Measurements from ENCODE around the gene AARS2.

Gene AARS2

GRCh38 chr6:44298864-44299263 is 14.3 kb downstream of the AARS2 start:
- no peaks in the 10 kb centered on the region for H3K79me1 ChIP-seq (ENCODE audit: low read length)
- no peak overlapping the region for H3K56ac ChIP-seq (ENCODE audit: low read length)
- no peak overlapping the region for H2BK15ac ChIP-seq (replicated peaks; ENCODE audit: low read depth)
- H2BK5ac ChIP-seq (ENCODE audit: low read length): no peak overlapping the region
- no peak overlapping the region for H3K4me3 ChIP-seq (ENCODE audit: low read length)
- no peak overlapping the region for H3K23ac ChIP-seq (ENCODE audit: low read length)
- H3K4me1 ChIP-seq (ENCODE audit: control insufficient read depth, low read depth, low read length): no peaks in the 10 kb centered on the region
- no peak for DNase-seq
- no peak overlapping the region for H3K18ac ChIP-seq (ENCODE audit: low read length)
- H3K27ac ChIP-seq (ENCODE audit: low read depth, low read length): no peak overlapping the region
- peaks cover 5% of the 10 kb centered on the region for H3K27me3 ChIP-seq (ENCODE audit: insufficient read depth, low read length, poor library complexity)
- H3K9ac ChIP-seq (ENCODE audit: low read length): no peak overlapping the region
- H3K36me3 ChIP-seq (ENCODE audit: control insufficient read depth, insufficient read depth, low read length): peaks cover 19% of the 10 kb centered on the region
- no peak overlapping the region for H3K4me2 ChIP-seq (ENCODE audit: low read length)
- H2BK120ac ChIP-seq (ENCODE audit: low read depth, low read length): no peak overlapping the region
- H3K4ac ChIP-seq (ENCODE audit: low read depth, low read length): no peak overlapping the region
- H4K8ac ChIP-seq (ENCODE audit: low read depth, low read length): no peak overlapping the region
- H3K79me2 ChIP-seq (ENCODE audit: control insufficient read depth, insufficient read depth, low read length): no peaks in the 10 kb centered on the region
- H2AK5ac ChIP-seq (ENCODE audit: low read length): no peak overlapping the region
- H4K5ac ChIP-seq (ENCODE audit: low read length): no peak overlapping the region
- no CpG with 5 or more reads among the region's 3 CpGs for WGBS (ENCODE audit: extremely low coverage, insufficient coverage, low lambda C conversion rate)

GRCh38 chr6:44298055-44298803 is 14.9 kb downstream of the AARS2 start:
- peaks cover 5% of the 10 kb centered on the region for H3K27me3 ChIP-seq (ENCODE audit: insufficient read depth, low read length, poor library complexity)
- peak overlapping the region; percentile 71 for H3K9ac ChIP-seq (ENCODE audit: low read length)
- no peak overlapping the region for H2AK5ac ChIP-seq (ENCODE audit: low read length)
- H3K23ac ChIP-seq (ENCODE audit: low read length): no peak overlapping the region
- no peak overlapping the region for H2BK120ac ChIP-seq (ENCODE audit: low read depth, low read length)
- no peak overlapping the region for H2BK5ac ChIP-seq (ENCODE audit: low read length)
- no peaks in the 10 kb centered on the region for H3K4me1 ChIP-seq (ENCODE audit: control insufficient read depth, low read depth, low read length)
- peak overlapping the region; percentile 92 for H3K56ac ChIP-seq (ENCODE audit: low read length)
- H3K18ac ChIP-seq (ENCODE audit: low read length): no peak overlapping the region
- peak overlapping the region; percentile 86 for H3K4me2 ChIP-seq (ENCODE audit: low read length)
- no peak overlapping the region for H4K5ac ChIP-seq (ENCODE audit: low read length)
- no peak overlapping the region for H3K4me3 ChIP-seq (ENCODE audit: low read length)
- no peak overlapping the region for H4K8ac ChIP-seq (ENCODE audit: low read depth, low read length)
- peaks cover 15% of the 10 kb centered on the region for H3K36me3 ChIP-seq (ENCODE audit: control insufficient read depth, insufficient read depth, low read length)
- no peak overlapping the region for H3K27ac ChIP-seq (ENCODE audit: low read depth, low read length)
- H3K79me1 ChIP-seq (ENCODE audit: low read length): no peaks in the 10 kb centered on the region
- no peak overlapping the region for H2BK15ac ChIP-seq (replicated peaks; ENCODE audit: low read depth)
- no peaks in the 10 kb centered on the region for H3K79me2 ChIP-seq (ENCODE audit: control insufficient read depth, insufficient read depth, low read length)
- H3K4ac ChIP-seq (ENCODE audit: low read depth, low read length): no peak overlapping the region
- no CpG with 5 or more reads among the region's 20 CpGs for WGBS (ENCODE audit: extremely low coverage, insufficient coverage, low lambda C conversion rate)
- DNase-seq: peak; percentile 25

GRCh38 chr6:44297063-44298038 is 15.8 kb downstream of the AARS2 start:
- Histone ChIP-seq H3K79me2 (ENCODE audit: control insufficient read depth, insufficient read depth, low read length) (no peaks in the 10 kb centered on the region), H3K56ac (ENCODE audit: low read length) (peak overlapping the region; percentile 92), H3K4me1 (ENCODE audit: control insufficient read depth, low read depth, low read length) (no peaks in the 10 kb centered on the region), H3K4ac (ENCODE audit: low read depth, low read length) (no peak overlapping the region), H3K79me1 (ENCODE audit: low read length) (no peaks in the 10 kb centered on the region), H3K18ac (ENCODE audit: low read length) (no peak overlapping the region), H4K5ac (ENCODE audit: low read length) (no peak overlapping the region), H3K27me3 (ENCODE audit: insufficient read depth, low read length, poor library complexity) (peaks cover 5% of the 10 kb centered on the region), H3K9ac (ENCODE audit: low read length) (peak overlapping the region; percentile 71), H2AK5ac (ENCODE audit: low read length) (no peak overlapping the region), H3K4me3 (ENCODE audit: low read length) (peak overlapping the region; percentile 46), H2BK5ac (ENCODE audit: low read length) (no peak overlapping the region), H2BK15ac (replicated peaks; ENCODE audit: low read depth) (no peak overlapping the region), H3K4me2 (ENCODE audit: low read length) (peak overlapping the region; percentile 95), H4K8ac (ENCODE audit: low read depth, low read length) (no peak overlapping the region), H3K36me3 (ENCODE audit: control insufficient read depth, insufficient read depth, low read length) (peaks cover 10% of the 10 kb centered on the region), H3K27ac (ENCODE audit: low read depth, low read length) (no peak overlapping the region), H2BK120ac (ENCODE audit: low read depth, low read length) (no peak overlapping the region), H3K23ac (ENCODE audit: low read length) (peak overlapping the region; percentile 89)
- DNase-seq: peak; percentile 54
- no CpG with 5 or more reads among the region's 86 CpGs for WGBS (ENCODE audit: extremely low coverage, insufficient coverage, low lambda C conversion rate)

GRCh38 chr6:44294832-44295791 is 18.0 kb downstream of the AARS2 start:
- no peak overlapping the region for H2BK15ac ChIP-seq (replicated peaks; ENCODE audit: low read depth)
- no peak overlapping the region for H2AK5ac ChIP-seq (ENCODE audit: low read length)
- H4K5ac ChIP-seq (ENCODE audit: low read length): no peak overlapping the region
- H3K18ac ChIP-seq (ENCODE audit: low read length): no peak overlapping the region
- no peak for DNase-seq
- H2BK5ac ChIP-seq (ENCODE audit: low read length): no peak overlapping the region
- no peak overlapping the region for H3K4me2 ChIP-seq (ENCODE audit: low read length)
- no peaks in the 10 kb centered on the region for H3K4me1 ChIP-seq (ENCODE audit: control insufficient read depth, low read depth, low read length)
- H3K27me3 ChIP-seq (ENCODE audit: insufficient read depth, low read length, poor library complexity): peaks cover 5% of the 10 kb centered on the region
- no peaks in the 10 kb centered on the region for H3K79me2 ChIP-seq (ENCODE audit: control insufficient read depth, insufficient read depth, low read length)
- no peak overlapping the region for H3K4me3 ChIP-seq (ENCODE audit: low read length)
- H4K8ac ChIP-seq (ENCODE audit: low read depth, low read length): no peak overlapping the region
- no CpG with 5 or more reads among the region's 7 CpGs for WGBS (ENCODE audit: extremely low coverage, insufficient coverage, low lambda C conversion rate)
- no peak overlapping the region for H3K23ac ChIP-seq (ENCODE audit: low read length)
- no peak overlapping the region for H3K27ac ChIP-seq (ENCODE audit: low read depth, low read length)
- H3K36me3 ChIP-seq (ENCODE audit: control insufficient read depth, insufficient read depth, low read length): no peaks in the 10 kb centered on the region
- H3K56ac ChIP-seq (ENCODE audit: low read length): no peak overlapping the region
- H3K79me1 ChIP-seq (ENCODE audit: low read length): no peaks in the 10 kb centered on the region
- no peak overlapping the region for H3K9ac ChIP-seq (ENCODE audit: low read length)
- no peak overlapping the region for H2BK120ac ChIP-seq (ENCODE audit: low read depth, low read length)
- no peak overlapping the region for H3K4ac ChIP-seq (ENCODE audit: low read depth, low read length)

- Histone ChIP-seq H3K27me3 (ENCODE audit: insufficient read depth, low read length, poor library complexity) (peaks cover 5% of the 10 kb centered on the region), H3K4ac (ENCODE audit: low read depth, low read length) (no peak overlapping the region), H3K79me1 (ENCODE audit: low read length) (no peaks in the 10 kb centered on the region), H3K36me3 (ENCODE audit: control insufficient read depth, insufficient read depth, low read length) (no peaks in the 10 kb centered on the region), H3K4me2 (ENCODE audit: low read length) (no peak overlapping the region), H3K9ac (ENCODE audit: low read length) (no peak overlapping the region), H4K8ac (ENCODE audit: low read depth, low read length) (no peak overlapping the region), H2BK120ac (ENCODE audit: low read depth, low read length) (no peak overlapping the region), H2BK5ac (ENCODE audit: low read length) (no peak overlapping the region), H3K4me3 (ENCODE audit: low read length) (no peak overlapping the region), H3K4me1 (ENCODE audit: control insufficient read depth, low read depth, low read length) (no peaks in the 10 kb centered on the region), H3K18ac (ENCODE audit: low read length) (no peak overlapping the region), H2AK5ac (ENCODE audit: low read length) (no peak overlapping the region), H3K56ac (ENCODE audit: low read length) (no peak overlapping the region), H3K79me2 (ENCODE audit: control insufficient read depth, insufficient read depth, low read length) (no peaks in the 10 kb centered on the region), H3K23ac (ENCODE audit: low read length) (no peak overlapping the region), H4K5ac (ENCODE audit: low read length) (no peak overlapping the region), H2BK15ac (replicated peaks; ENCODE audit: low read depth) (no peak overlapping the region), H3K27ac (ENCODE audit: low read depth, low read length) (no peak overlapping the region)
- no peak for DNase-seq
- WGBS (ENCODE audit: extremely low coverage, insufficient coverage, low lambda C conversion rate): no CpG with 5 or more reads among the region's 4 CpGs
Observed at GRCh38 chr6:44292661-44293365, 20.3 kb downstream of the AARS2 start.
